Suprapubic skin (tissue), 4 donors: ENCODE data around the gene SRRM2. TPM values are rescaled to one million over a fixed set of nuclear protein-coding genes. Genes with fewer than 3 reads are reported as not detected.

Source experiments
- DNase-seq, 2 donors: peaks; one replicate each; pipeline ENCODE4 v3.0.0-alpha.2; 2019; ENCODE audit warnings: low spot score in 2 of 2
- H3K27ac ChIP-seq: fragments of 200-600 bp; sonication (generic); one replicate; pipeline ENCODE4 v1.5.1; 2019
- H3K27me3 ChIP-seq: fragments of 200-600 bp; sonication (generic); one replicate; pipeline ENCODE4 v1.5.1; 2019
- H3K36me3 ChIP-seq: fragments of 200-600 bp; sonication (generic); one replicate; pipeline ENCODE4 v1.5.1; 2019
- H3K4me1 ChIP-seq: fragments of 200-600 bp; sonication (generic); one replicate; pipeline ENCODE4 v1.5.1; 2019
- H3K4me3 ChIP-seq: fragments of 200-600 bp; sonication (generic); one replicate; pipeline ENCODE4 v1.5.1; 2019; ENCODE audit warnings: mild to moderate bottlenecking
- H3K9me3 ChIP-seq: fragments of 200-600 bp; sonication (generic); one replicate; pipeline ENCODE4 v1.5.1; 2019
- EP300 ChIP-seq: sonication (generic); formaldehyde crosslinking; IDR thresholded peaks from one replicate; pipeline ENCODE4 v1.6.1; 2017; ENCODE audit warnings: antibody characterized with exemption
- POLR2A ChIP-seq, 2 donors: fragments of 450-650 bp; IDR thresholded peaks; one replicate each; pipeline ENCODE4 v1.6.1; 2017; ENCODE audit warnings: antibody characterized with exemption in 2 of 2, mild to moderate bottlenecking in 2 of 2, moderate library complexity in 2 of 2
- POLR2AphosphoS5 ChIP-seq, 3 donors: sonication (generic); formaldehyde crosslinking; IDR thresholded peaks; one replicate each; pipeline ENCODE4 v1.6.1; 2017; ENCODE audit warnings: antibody characterized with exemption in 3 of 3
- WGBS: methylation state at CpG from one replicate; pipeline ENCODE4 v1.1.5; 2018; 5-methylcytosine and 5-hydroxymethylcytosine counted together
- total RNA-seq, 4 donors: library from RNA; depleted of rRNA; stranded (reverse); fragments of >200 nt; gene quantifications; one replicate each; pipeline ENCODE4 v1.1.0, GENCODE V29; 2016
- TF ChIP-seq, protein P1 (sequence below), 2 donors: fragments of 200-600 bp in 1 of 2; fragments of 450-650 bp in 1 of 2; sonication (generic) in 1 of 2; IDR thresholded peaks; one replicate each; pipeline ENCODE4 v1.5.1; 2016 to 2019; ENCODE audit warnings: antibody characterized with exemption in 2 of 2, mild to moderate bottlenecking in 1 of 2, moderate library complexity in 1 of 2

SRRM2 gene
- total RNA-seq, 4 donors from 2014 or later = 484 to 1,595 (median 654) TPM

DNA sequence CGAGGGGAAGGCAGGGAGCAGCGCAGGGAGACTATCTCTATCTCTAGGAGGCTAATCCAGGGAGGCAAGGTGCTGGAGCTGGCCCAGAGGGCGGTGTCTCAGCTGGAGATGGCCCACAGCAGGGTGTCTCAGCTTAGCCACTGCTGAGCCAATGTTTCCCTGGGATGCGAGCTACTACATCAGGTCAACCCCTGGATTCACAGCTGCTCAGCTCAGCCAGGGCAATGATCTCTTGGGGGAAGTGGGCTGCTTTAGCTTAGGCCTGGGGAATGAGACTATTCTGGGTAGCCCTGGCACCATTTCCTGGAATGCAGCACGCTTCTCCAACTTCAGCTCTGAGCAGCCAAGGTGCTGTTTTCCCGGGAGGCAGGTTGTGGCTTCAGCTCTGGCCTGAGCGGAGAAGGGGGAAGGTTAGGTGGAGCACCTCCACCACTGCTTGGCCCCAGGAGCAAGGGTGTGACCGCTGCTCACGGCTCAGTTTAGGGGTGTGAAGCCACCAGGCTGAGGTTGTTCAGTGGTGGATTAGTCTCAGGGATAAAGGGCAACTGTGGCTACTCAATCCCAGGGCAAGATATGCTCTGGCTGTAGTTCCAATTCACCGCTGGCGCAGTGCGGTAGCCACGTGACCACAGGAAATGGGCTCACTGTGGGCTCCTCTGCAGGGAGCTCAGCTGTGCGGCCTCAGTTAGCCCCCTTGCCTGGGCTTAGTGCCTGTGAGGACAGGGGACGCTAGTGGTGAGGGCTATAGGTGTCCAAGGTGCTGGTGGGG, 59.4 kb downstream of the SRRM2 start:
- WGBS = 27% methylated on average over 5 of the region's 15 CpGs
- Histone ChIP-seq H3K4me1 (peaks cover 10% of the 10 kb centered on the region), H3K27ac (no peak overlapping the region), H3K9me3 (no peaks in the 10 kb centered on the region), H3K4me3 (no peak overlapping the region), H3K27me3 (peaks cover 38% of the 10 kb centered on the region), H3K36me3 (no peaks in the 10 kb centered on the region)
- TF ChIP-seq EP300 (no peak), POLR2AphosphoS5 (IDR thresholded peaks at IDR 0.05) (no peak), POLR2A (IDR thresholded peaks at IDR 0.05) (no peak)
- TF ChIP-seq, protein P1, sequence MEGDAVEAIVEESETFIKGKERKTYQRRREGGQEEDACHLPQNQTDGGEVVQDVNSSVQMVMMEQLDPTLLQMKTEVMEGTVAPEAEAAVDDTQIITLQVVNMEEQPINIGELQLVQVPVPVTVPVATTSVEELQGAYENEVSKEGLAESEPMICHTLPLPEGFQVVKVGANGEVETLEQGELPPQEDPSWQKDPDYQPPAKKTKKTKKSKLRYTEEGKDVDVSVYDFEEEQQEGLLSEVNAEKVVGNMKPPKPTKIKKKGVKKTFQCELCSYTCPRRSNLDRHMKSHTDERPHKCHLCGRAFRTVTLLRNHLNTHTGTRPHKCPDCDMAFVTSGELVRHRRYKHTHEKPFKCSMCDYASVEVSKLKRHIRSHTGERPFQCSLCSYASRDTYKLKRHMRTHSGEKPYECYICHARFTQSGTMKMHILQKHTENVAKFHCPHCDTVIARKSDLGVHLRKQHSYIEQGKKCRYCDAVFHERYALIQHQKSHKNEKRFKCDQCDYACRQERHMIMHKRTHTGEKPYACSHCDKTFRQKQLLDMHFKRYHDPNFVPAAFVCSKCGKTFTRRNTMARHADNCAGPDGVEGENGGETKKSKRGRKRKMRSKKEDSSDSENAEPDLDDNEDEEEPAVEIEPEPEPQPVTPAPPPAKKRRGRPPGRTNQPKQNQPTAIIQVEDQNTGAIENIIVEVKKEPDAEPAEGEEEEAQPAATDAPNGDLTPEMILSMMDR (IDR thresholded peaks at IDR 0.05) = no peak
- peak; percentile 53 to 60 for DNase-seq

DNA sequence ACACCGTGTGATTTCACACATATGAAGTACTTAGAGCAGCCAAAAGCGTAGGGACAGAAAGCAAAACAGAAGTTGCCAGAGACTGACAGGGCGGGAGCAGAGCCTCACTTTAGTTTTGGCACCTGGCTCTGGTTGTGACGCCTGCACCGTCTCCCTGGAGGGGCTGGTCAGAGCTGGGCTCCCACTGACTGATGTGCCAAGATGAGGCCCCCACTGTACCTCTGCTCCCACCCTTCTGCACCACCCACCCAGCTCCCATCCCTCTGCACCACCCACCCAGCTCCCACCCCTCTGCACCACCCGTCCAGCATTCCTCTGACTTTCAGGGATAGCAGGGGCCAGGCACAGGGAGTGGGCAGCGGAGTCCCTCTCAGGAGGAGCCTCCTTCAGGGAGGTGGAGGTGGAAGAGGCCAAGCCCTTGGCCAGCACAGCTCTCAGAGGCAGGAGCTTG, 61.4 kb downstream of the SRRM2 start:
- Histone ChIP-seq H3K27me3 (peaks cover 46% of the 10 kb centered on the region), H3K4me1 (peaks cover 10% of the 10 kb centered on the region), H3K9me3 (no peaks in the 10 kb centered on the region), H3K4me3 (no peak overlapping the region), H3K36me3 (no peaks in the 10 kb centered on the region), H3K27ac (no peak overlapping the region)
- TF ChIP-seq, protein P1 (IDR thresholded peaks at IDR 0.05) = no peak
- TF ChIP-seq POLR2A (IDR thresholded peaks at IDR 0.05) (no peak), POLR2AphosphoS5 (IDR thresholded peaks at IDR 0.05) (no peak), EP300 (no peak)
- peak; percentile 46 to 76 for DNase-seq
- 46% methylated on average over 7 of the region's 7 CpGs for WGBS

DNA sequence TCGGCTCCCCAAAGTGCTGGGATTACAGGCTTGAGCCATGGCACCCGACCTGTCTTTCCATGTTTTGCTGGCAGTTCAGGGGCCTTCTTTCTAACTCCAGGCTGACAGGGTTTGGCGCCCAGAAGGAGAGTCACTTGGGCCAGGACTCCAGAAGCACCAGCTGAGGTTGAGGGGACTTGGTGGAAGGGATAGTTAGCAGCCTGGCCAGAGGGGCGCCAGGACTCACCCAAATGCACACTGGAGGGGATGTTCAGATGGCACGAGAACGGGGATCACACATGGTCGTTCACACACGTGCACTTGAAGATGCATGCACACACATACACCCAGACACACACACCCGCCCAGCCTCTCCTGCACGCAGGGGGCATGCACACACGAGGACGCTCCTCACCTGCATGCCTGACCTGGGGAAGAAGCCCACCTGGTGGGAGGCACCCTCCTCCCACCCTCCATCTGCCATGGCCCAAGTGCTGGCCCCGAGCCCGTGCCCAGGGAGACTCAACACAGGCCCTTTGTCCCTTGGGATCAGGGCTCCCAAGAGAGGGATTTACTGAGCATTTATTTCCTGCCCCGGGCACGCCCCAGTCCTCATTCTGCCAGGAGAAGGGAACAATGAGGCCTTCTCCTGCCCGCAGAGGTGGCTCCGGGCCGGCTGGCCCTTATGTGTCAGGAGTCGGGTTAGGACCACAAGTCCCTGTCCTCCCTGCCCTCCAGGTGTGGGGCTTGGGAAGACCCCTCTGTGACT, 62.3 kb downstream of the SRRM2 start:
- Histone ChIP-seq H3K36me3 (no peaks in the 10 kb centered on the region), H3K4me1 (peaks cover 10% of the 10 kb centered on the region), H3K9me3 (no peaks in the 10 kb centered on the region), H3K4me3 (no peak overlapping the region), H3K27me3 (peaks cover 48% of the 10 kb centered on the region), H3K27ac (no peak overlapping the region)
- TF ChIP-seq, protein P1 (IDR thresholded peaks at IDR 0.05) = no peak
- TF ChIP-seq EP300 = no peak
- no peak for TF ChIP-seq POLR2A (IDR thresholded peaks at IDR 0.05)
- no peak for TF ChIP-seq POLR2AphosphoS5 (IDR thresholded peaks at IDR 0.05)
- DNase-seq = peak; percentile 54 to 79
- WGBS = 81% methylated on average over 11 of the region's 20 CpGs

DNA sequence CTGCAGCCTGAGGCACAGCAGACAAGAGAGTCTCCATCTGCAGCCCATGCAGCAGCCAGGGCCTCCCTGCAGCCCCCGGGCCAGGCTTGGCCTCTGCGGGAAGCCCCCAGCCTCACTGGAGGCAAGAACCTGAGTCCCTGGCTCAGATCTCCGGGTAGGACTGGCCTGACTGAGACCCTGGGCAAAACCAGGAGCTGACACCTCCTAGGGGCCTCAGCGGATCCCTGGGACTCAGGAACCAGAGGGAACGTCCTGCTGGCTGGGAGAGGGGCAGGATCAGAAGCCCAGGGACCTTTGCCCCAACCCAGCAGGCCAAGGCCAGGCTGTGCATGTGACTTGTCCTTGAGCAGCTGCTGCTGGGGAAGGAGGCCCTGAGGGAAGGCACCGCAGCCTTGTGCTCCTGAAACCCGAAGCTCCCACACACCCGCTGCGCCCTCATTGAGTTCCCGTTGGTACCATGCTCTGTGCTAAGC, 62.9 kb downstream of the SRRM2 start:
- peaks cover 10% of the 10 kb centered on the region for H3K4me1 ChIP-seq
- H3K9me3 ChIP-seq = no peaks in the 10 kb centered on the region
- H3K27me3 ChIP-seq = peaks cover 55% of the 10 kb centered on the region
- no peak overlapping the region for H3K27ac ChIP-seq
- 78% methylated on average over 7 of the region's 10 CpGs for WGBS
- TF ChIP-seq POLR2AphosphoS5 (IDR thresholded peaks at IDR 0.05) (no peak), EP300 (no peak), POLR2A (IDR thresholded peaks at IDR 0.05) (no peak)
- TF ChIP-seq, protein P1 (IDR thresholded peaks at IDR 0.05) = no peak
- H3K36me3 ChIP-seq = no peaks in the 10 kb centered on the region
- peak; percentile 36 to 74 for DNase-seq
- no peak overlapping the region for H3K4me3 ChIP-seq

DNA sequence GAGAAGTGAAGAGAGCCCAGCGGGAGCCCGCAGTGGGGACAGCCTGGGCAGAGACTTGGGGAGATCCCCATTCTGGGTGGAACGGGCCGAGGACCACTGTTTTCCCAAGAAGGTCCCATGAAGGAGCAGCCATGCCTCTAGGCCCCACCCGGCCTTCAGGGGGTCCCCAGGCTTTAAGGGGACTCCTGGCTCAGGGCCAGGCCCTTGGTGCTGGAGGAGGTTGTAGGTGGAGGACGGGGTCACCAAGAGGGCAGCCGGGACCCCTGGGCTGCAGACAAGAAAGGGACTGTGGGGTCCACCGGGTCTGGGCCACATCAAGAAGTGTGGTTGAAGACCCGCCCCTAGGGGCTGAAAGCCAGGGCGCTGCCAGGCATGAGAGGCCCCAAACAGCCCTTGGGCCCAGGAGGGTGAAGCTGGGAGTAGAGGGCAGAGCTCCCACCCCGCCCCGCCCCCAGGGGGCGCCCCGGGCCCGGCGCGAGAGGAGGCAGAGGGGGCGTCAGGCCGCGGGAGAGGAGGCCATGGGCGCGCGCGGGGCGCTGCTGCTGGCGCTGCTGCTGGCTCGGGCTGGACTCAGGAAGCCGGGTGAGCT, 64.4 kb downstream of the SRRM2 start, which contains the start of gene PRSS21:
PRSS21 (plus strand) TSS at position 487 of the 589 bp plus-strand sequence; CDS start at position 519, 32 bp downstream.
- Histone ChIP-seq H3K4me1 (peaks cover 6% of the 10 kb centered on the region), H3K9me3 (no peaks in the 10 kb centered on the region), H3K27me3 (peaks cover 56% of the 10 kb centered on the region), H3K4me3 (no peak within 1 kb of the TSS), H3K27ac (no peak within 1 kb of the TSS), H3K36me3 (no peaks in the 10 kb centered on the region)
- peak; percentile 50 to 62 for DNase-seq
- TF ChIP-seq POLR2A (IDR thresholded peaks at IDR 0.05) (no peak), POLR2AphosphoS5 (IDR thresholded peaks at IDR 0.05) (no peak), EP300 (no peak)
- TF ChIP-seq, protein P1 (IDR thresholded peaks at IDR 0.05) = no peak
- WGBS = 88% methylated on average over 9 of the region's 28 CpGs
